ENCODE data around the gene TMEM74B.

- TF ChIP-seq POLR2A (IDR thresholded peaks at IDR 0.05; ENCODE audit: low read depth, low read length): no peak
- TF ChIP-seq POLR2AphosphoS5 (IDR thresholded peaks at IDR 0.05; ENCODE audit: low read depth, low read length): no peak
Observed at GRCh38 chr20:1225263-1225782, 40.5 kb upstream of the TMEM74B start.

Measured in GM12892 (cell line).